RWPE2 (cell line): ENCODE results near the gene PTOV1.

Experiments used
- ATAC-seq: fragments of 200-7000 bp; cut with Tn5 transposase; 3 replicates; pipeline ENCODE4 v1.9.1; 2021; ENCODE audit warnings: low read depth
- DNase-seq: peaks from one replicate; pipeline ENCODE4 v3.0.0-alpha.2; 2020; ENCODE audit warnings: low spot score
- H3K27ac ChIP-seq: fragments of 450-650 bp; 2 replicates; pipeline ENCODE4 v1.5.1; 2017; ENCODE audit warnings: mild to moderate bottlenecking; ENCODE audit not compliant: poor library complexity, severe bottlenecking
- H3K27me3 ChIP-seq: fragments of 250-450 bp; sonication (Bioruptor Pico); 2 replicates; pipeline ENCODE4 v1.5.1; 2021; ENCODE audit warnings: mild to moderate bottlenecking, moderate library complexity; ENCODE audit not compliant: insufficient read depth, poor library complexity, severe bottlenecking
- H3K36me3 ChIP-seq: fragments of 250-450 bp; sonication (Bioruptor Pico); 2 replicates; pipeline ENCODE4 v1.5.1; 2020; ENCODE audit warnings: low read depth, mild to moderate bottlenecking, moderate library complexity
- H3K4me1 ChIP-seq: fragments of 250-450 bp; sonication (Bioruptor Pico); 2 replicates; pipeline ENCODE4 v1.5.1; 2021; ENCODE audit warnings: mild to moderate bottlenecking, moderate library complexity; ENCODE audit not compliant: insufficient read depth, poor library complexity, severe bottlenecking
- H3K4me3 ChIP-seq: fragments of 250-450 bp; sonication (Bioruptor Pico); 2 replicates; pipeline ENCODE4 v1.5.1; 2021; ENCODE audit warnings: mild to moderate bottlenecking, moderate library complexity; ENCODE audit not compliant: severe bottlenecking
- H3K9me3 ChIP-seq: fragments of 250-450 bp; sonication (Bioruptor Pico); 2 replicates; pipeline ENCODE4 v1.5.1; 2021; ENCODE audit warnings: mild to moderate bottlenecking, moderate library complexity; ENCODE audit not compliant: severe bottlenecking
- TF ChIP-seq, protein P1 (sequence below): fragments of 450-650 bp; IDR thresholded peaks from one replicate; pipeline ENCODE4 v1.5.1; 2017; ENCODE audit warnings: mild to moderate bottlenecking, moderate library complexity; ENCODE audit not compliant: poor library complexity, severe bottlenecking

PTOV1 gene

GRCh38 chr19:49908480-49909420 lies 57.8 kb downstream of the PTOV1 start:
- Histone ChIP-seq H3K9me3 (no peaks in the 10 kb centered on the region), H3K4me1 (no peaks in the 10 kb centered on the region), H3K27me3 (no peaks in the 10 kb centered on the region), H3K27ac (no peak overlapping the region), H3K36me3 (peaks cover 45% of the 10 kb centered on the region), H3K4me3 (no peak overlapping the region)
- DNase-seq, result no peak
- TF ChIP-seq, protein P1, sequence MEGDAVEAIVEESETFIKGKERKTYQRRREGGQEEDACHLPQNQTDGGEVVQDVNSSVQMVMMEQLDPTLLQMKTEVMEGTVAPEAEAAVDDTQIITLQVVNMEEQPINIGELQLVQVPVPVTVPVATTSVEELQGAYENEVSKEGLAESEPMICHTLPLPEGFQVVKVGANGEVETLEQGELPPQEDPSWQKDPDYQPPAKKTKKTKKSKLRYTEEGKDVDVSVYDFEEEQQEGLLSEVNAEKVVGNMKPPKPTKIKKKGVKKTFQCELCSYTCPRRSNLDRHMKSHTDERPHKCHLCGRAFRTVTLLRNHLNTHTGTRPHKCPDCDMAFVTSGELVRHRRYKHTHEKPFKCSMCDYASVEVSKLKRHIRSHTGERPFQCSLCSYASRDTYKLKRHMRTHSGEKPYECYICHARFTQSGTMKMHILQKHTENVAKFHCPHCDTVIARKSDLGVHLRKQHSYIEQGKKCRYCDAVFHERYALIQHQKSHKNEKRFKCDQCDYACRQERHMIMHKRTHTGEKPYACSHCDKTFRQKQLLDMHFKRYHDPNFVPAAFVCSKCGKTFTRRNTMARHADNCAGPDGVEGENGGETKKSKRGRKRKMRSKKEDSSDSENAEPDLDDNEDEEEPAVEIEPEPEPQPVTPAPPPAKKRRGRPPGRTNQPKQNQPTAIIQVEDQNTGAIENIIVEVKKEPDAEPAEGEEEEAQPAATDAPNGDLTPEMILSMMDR, result no peak
- ATAC-seq, result no peak

GRCh38 chr19:49910179-49910578 lies 59.2 kb downstream of the PTOV1 start:
- ATAC-seq (no peak), DNase-seq (no peak)
- Histone ChIP-seq H3K27me3 (no peaks in the 10 kb centered on the region), H3K36me3 (peaks cover 49% of the 10 kb centered on the region), H3K4me1 (no peaks in the 10 kb centered on the region), H3K4me3 (no peak overlapping the region), H3K27ac (no peak overlapping the region), H3K9me3 (no peaks in the 10 kb centered on the region)
- TF ChIP-seq, protein P1, result no peak
